Measurements from ENCODE around the gene DUSP16.
"Not testable (repeated sequence)": the region's sequence is repeated elsewhere in the genome, so short reads cannot be mapped to it uniquely, and the experiment has no call there.

Gene DUSP16

DNA sequence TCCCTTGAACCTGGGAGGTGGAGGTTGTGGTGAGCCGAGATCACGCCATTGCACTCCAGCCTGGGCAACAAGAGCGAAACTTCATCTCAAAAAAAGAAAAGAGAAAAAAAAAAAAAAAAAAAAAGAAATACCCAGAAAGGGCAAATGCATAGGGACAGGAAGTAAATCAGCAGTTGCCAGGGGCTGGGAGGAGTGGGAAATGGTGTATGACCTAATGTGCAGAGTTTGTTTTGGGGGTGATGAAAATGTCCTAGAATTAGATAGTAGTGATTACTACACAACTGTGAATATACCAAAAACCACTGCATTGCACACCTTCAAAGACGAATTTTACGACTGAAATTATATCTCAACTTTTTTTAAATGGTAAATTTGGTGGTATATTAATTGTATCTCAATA lies 20.4 kb downstream of the DUSP16 start:
- no peak for DNase-seq

DNA sequence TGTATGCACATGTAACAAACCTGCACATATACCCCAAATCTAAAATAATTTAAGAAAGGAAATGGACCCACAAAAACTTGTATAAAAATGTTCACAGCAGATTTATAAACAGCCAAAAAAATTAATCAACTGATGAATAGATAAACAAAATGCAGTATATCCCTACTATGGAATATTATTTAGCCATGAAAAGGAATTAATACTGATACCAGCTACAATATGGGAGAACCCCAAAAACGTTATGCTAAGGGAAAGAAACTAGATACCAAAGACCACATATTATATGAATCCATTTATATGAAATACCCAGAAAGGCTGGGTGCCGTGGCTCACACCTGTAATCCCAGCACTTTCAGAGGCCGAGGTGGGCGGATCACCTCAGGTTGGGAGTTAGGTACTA lies 20.9 kb downstream of the DUSP16 start:
- no peak for DNase-seq

DNA sequence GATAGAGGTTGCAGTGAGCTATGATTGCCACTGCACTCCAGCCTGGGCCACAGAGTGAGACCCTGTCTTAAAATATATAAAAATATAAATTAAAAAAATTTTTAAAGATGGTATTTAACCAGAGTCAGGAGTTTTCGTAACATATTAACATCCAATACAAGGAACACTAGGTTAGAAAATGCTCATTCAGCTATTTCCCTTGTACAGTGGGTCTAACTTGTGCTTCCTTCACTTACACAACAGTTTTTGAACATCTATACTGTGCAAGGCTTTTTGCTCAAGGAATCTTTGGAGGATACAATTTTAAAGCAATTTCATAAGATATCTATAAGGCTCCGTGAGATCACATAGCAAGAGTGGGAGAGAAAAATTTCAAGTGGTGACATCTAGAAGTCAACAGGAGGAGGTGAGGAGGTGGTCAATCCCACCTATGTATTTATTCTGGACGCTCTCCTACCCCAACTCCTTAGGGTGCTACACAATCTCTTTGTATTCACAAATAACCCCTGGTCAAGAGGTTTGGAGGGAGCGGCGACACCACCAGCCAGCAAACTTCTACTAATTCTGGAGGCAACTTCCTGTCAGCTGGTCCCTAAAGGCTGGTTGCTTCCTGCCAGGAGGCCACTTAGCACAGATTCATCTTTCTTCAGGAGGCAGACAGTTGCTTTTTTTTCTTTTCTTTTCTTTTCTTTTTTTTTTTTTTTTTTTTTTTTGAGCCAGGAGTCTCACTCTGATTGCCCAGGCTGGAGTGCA lies 22.2 kb downstream of the DUSP16 start:
- DNase-seq: peak; percentile 13

DNA sequence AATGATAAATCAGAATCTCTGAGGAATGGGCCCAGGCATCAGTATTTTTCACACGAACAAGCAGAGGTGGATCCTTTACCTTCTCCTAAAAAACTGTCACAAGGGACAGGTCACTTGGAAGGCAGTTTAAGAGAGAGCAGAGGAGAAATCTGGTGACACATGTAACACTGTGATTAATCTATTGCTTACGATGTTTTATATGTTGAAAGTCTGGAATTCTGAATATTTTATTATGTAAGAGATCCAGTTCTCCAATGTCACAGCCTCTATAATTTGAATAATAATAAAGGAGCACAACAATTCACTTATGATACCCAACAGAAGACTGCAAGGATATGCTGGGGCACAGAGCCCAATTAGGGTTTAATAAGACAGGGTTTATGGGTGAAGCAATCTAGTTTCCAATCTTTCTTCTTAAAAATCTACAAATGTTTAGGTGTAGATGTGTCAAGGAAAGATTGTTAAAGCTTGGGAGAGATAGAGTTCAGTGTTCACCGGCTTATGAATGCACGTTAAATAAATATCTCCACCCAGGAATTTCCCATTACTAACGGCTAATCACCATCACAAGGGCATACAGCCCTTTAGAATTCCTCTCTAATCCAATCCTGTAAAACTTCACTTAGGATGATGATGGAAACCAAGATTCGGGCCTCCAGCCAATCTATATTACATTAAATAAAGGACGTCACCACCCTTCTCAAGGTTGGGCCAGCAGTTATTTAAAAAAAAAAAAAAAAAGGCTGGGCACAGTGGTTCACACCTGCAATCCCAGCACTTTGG lies 23.4 kb downstream of the DUSP16 start:
- no peak for DNase-seq

DNA sequence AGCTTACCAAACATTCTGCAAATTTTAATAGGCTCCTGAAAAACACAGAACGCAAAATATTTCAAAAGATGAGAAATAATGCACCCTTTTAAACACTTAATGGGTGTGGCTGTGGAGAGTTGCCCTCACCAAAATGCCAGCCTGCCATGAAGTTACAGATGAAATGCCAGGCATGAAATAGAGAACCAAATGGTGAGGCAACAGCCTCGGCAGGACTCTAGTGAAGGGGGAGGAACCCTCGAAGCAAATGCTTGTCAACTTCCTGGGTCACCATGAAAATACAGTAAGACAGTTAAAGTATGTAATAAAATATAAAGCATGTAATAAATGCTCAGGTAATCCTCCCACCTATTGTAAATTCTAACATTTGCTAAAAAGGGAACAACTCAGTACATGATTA lies 24.1 kb downstream of the DUSP16 start:
- no peak for DNase-seq

DNA sequence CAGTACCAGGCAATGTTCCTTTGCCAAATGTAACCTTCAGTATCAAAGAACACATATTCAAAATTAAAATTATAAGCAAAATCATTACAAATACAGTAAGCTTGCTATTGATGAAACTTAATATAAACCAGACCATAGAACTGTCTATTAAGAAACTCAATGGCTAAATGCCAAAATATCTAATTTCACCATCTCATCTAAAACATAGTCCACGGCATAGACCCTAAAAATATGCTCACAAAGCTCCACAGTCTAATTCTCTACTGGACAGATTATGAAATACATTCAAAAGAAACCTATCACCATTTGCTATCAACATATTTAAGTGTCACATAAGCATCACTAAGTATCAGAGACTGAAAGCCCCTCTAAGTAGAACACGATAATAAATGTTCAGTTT lies 25.2 kb downstream of the DUSP16 start:
- DNase-seq: no peak

DNA sequence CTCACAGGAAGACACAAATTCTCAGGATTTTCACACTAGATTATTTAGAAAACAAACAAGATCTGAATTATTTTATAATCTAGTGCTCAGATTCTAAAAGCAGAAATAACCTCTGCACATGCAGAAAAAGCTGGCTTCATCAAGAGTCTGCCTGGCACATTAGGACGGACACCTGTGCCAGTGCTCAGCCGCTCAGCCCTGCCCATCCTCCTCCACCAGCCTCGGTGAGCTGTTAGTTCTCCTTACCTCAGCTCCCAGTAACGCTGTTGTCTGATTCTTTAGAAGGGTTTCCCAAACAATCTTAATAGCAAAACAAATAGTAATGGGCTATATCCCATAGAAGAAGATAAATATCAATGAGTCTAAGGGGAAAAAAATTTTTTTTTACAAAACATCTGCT lies 27.7 kb downstream of the DUSP16 start:
- DNase-seq: no peak

DNA sequence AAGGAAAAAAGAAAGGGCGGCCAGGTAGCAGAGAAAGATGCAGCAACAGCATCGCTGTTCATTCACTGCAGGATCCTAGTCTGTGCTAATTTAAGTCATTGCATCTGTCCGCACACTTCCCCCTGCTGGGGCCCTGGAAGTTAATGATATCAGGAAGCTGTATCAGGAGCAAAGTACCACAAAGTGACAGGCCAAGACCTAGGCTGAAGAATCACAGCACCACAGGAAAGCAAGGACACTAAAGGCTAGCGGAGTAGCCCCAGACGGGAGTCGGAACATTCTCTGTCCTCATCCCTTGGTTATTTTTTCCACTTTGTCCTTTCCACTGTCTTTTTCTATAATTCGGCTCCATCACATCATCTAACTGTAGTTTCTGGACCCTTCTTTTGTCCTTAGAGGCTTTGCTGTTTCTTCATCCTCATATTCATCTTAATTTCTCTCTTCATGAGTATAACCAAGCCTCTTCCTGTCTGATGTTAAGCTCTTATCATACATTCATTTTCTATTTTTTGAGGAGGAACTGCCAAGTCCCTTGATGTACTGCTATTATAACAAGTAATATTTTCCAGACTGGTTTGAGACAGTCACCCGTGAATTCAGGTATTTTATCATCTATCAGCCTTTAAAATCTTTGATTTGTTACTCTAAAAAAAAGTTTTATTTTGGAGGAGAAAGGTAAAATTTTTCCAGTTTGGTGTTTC lies 28.3 kb downstream of the DUSP16 start:
- no peak for DNase-seq

DNA sequence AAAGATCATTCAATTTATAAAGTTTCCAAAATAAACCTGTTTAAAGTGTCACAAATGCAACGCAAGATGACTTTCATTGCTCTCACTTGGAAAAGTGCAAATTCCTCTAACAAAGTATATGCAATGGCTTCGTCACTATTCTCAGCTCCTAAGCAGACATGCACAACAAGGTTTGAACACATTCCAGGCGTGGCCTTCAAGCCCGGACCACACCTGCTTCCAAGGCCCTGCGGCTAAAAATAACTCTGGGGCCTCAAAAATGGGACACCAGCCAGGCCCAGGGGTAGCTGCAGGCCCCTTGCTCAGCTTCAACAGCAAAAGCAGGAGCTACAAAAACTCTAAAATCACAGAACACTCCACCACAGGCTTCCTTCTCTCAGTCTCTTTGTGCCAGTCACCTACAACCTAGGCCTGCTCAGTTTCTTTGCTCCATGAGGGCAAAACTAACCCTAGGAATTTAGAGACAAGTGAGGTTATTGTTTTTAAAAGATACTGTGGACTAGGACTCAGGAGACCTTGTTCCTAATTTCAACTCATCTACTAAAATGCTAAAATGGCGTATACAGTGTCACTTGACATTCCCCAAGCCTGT lies 29.3 kb downstream of the DUSP16 start:
- DNase-seq: no peak

DNA sequence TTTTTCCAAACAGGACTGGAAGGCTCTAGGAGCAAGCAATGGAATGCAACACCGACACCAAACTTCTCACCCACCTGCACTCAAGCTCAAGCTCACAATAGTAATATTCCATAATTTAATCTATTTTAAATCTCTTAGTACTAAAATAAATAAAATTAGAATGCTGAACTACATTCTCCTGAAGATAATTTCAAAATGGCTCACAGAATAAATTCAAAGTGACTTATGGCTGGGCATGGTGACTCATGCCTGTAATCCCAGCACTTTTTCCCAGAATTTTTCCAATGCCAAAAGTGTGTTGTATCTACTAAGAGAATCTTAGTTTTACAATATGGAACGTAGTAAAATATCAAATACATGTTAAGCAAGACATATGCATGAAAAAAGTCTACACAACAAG lies 31.5 kb downstream of the DUSP16 start:
- no peak for DNase-seq

DNA sequence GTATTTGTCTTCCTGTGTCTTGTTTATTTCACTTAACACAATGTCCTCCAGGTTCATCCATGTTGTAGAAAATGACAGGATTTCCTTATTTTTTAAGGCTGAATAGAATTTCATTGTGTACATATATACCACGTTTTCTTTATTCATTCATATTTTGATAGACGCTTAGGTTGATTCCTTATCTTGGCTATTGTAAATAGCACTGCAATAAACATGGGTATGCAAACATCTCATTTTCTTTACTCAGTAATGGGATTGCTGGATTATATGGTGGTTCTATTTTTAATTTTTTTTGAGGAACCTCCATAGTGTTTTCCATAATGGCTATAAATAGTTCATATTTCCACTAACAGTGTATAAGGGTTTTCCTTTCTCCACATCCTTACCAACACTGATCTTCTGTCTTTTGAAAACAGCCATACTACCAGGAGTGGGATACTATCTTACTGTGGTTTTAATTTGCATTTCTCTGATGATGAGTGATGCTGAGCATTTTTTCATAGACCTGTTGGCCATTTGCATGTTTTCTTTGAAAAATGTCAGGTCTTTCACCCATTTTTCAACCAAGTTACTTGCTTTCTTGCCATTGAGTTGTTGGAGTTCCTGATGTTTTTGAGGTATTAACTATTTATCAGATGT lies 32.8 kb downstream of the DUSP16 start:
- DNase-seq: no peak

DNA sequence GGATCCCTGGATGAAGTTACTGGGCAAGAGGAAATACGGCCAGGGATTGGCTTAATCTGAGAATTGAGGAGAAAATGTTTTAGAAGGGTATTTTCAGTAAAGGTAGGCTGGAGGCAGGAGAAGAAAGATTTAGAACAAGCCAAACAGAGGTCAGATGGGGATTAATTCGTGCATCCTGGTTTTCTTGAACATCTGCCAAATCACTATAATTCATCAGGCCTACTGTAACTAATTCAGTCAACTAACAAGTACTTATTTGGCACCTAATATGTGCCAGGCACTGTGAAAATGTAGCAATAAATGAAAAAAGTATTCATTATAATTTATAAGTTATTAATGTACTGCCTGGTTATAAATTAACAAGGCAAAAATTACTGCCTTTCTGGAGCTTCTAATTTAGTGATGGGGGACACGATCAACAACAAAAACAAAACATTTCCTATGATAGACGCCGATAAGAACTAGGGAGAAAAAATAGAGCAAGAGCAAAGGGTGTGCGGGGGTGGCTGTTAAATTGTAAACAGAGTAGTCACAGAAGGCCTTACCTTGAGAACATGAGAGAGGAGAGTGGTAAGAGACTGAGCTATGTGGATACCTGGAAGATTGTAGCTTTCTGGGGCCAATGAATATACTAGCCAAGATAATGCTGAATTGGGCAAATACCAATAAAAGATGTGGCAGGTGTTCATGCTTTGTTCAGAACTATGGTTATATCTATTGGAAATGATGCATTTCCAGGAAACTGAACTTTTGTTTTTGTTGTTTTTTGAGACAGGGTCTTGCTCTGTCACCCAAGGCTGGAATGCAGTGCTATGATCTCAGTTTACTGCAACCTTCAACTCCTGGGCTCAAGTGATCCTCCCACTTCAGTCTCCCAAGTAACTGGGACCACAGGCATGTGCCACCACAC lies 34.0 kb downstream of the DUSP16 start:
- no peak for DNase-seq

DNA sequence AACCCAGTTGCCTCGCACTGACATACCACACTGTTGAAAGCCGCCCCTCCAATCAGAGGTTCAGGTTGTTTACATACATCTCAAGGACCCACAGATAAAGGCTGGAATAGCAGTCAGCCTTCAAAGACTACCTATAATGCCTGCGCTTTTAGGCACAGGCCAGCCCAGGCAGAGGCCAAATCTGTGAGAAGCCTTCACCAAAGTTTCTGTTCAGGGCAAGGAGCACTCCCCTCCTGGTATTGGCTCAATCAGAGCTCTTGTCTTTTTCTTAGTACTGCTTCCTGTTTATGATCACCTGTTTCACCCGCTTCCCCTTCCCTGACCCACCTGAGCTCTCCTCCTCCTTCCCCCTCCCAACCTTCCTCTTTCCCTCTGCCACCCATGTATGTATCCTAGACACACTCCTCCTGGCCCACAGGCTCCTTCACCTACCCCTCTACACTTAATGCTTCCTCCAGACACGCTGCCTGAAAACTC lies 34.8 kb downstream of the DUSP16 start:
- DNase-seq: no peak

DNA sequence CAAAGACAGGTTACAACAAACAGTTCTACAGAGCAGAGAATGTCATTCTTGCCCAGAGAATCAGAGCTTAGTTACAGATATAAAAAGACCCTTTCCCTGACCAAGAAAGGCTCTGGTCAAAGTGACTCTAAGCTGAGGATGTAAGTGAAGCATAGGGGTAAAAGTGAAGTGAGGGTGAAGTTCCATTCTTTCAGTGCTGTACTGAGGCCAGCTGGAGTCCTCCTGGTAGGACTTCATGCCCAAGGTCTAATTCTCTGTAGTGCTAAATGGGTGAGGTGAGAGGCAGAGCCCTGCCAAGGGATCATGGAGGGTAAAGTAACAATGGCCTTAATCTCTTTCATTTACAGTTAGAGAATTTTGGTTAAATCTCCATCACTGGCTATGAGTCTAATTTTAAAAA lies 38.5 kb downstream of the DUSP16 start:
- no peak for DNase-seq

DNA sequence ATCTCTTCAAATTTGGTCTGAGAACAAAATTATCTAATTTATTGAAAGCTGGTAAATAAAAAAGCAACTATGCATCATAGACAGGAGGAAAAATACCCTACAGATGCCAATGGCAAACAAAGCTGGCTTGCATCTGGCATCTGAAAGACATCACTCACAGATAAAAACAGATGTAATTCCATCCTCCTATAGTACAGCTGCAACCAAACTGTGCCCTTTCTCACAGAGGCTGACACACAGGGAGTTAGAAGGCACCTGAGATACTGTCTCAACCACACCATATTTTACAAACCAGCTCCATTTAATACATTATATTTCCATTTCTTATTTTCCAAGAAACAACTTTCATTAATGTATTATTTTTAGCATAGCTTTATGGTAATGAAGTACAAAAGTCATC lies 39.4 kb downstream of the DUSP16 start:
- DNase-seq: no peak

DNA sequence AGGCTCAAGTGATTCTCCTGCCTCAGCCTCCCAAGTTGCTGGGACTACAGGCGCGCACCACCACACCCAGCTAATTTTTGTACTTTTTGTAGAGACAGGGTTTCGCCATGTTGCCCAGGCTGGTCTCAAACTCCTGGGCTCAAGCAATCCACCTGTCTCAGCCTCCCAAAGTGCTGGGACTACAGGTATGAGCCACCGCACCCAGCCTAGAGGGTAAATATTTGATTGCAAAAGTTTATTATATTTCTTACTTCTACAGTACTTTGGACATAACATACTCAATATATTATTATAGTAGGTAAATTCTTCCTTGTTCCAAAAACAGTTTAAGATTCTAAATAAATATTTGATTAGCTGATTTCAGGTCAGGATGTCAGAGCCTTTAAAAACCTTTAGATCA lies 40.0 kb downstream of the DUSP16 start:
- not testable (repeated sequence) for DNase-seq

DNA sequence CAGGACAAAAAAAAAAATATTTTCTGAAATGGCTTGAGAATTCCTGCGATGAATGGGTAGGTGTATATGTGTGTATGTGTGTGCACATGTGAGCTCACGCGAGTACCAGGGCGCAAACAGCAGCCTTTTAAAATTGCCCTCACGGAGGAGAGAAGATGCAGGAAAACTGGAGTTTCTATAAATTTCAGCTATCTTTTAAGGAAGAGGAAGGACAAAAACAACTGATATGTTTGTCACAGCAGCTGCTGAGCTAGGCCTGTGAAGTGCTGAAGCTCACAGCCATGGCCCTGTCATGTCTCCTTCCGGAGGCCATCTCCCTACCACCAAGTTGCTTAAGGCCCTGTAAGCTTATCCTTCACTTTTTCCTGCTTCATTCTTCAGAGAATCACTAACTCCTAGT lies 40.8 kb downstream of the DUSP16 start:
- DNase-seq: no peak

DNA sequence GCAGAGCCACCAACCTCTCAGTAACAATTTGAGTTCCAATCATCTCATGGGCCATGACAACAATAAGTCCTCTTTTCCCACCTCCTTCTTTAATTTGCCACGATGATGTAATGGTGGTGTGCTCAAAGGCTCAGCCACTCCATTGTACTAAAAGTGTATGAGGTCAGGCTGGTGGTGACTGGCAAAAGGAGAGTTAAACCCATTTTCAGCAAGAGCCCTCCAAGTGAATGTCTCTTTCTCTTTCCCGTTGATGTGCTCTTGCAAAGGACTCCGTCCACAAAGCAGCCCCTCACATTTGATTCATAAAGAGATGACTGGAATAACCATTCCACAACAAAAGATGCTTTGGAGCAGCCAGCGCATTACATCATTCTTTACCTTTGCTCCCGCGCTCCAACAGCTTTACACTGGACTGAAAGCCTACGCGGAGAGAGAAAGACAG lies 41.6 kb downstream of the DUSP16 start:
- no peak for DNase-seq

DNA sequence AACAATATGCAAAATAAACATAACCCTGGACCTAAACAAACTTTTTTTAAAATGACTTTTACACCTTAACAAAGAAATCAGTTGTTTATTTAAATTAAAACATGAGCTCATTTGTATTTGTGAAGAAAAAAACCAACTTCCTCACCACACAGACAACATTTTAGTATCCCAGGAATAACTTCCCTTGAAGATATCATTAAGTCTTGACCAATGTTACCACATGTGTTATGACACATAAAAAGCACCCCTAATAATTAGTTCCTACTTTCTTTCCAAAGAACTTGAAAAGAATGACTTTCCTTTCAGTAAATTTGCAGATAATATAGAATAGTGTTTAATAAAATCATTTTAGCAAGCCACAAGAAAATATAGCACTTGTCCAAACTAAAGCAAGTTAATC lies 42.4 kb downstream of the DUSP16 start:
- no peak for DNase-seq

DNA sequence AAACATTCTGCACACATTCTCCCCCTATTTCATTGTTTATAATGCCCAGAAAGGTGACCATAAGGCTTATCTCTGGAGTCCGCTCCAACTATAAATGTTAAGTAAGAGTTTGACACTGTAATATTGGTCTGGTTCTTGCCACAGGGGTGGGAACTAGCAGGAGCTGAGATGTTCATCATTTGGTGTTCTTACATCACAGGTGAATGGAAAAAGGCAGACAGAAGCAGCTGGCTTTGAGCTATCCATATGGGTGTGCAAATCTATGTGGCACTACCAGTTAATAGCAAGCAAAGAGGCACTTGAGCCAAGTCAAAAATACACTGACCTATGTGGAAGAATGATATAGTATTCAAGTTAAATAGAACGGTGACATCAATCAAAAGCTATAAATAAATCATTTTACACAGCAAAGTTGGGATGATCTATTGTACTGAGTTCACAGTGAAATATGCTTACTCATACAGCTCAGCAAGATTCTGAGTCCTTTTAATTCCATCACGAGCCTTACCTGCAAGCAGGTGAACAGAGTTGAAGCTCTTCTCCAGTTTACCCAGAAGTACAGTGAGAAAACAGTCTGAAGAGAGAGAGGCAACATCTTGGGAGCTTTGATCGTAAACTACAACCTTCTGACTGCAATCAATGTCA lies 43.2 kb downstream of the DUSP16 start:
- no peak for DNase-seq

DNA sequence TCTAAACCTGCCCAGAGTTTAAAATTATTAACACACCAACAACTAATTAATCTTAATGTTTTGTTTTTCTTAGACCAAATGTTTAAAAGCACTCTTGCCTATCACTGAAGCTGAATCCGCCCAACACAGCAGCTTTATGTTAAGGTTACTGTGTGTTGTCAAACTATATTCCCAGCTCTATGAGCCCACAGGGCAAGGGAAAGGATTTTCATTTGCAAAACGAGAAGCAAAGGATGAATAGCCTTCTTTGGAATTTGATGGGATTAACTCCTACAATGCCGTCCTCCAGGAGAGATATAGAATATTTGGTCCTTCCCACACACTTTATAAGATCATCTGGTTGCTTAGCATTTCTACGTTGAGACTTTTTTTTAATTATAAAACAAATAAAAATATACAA lies 43.7 kb downstream of the DUSP16 start:
- DNase-seq: no peak

Measured in GF-D8 (cell line).